NCI-H524 (cell line): ENCODE data around the gene HMOX2.

Experiments
- DNase-seq, 2 experiments: peaks; one replicate each; lab custom pipeline; 2025; lab: John Stamatoyannopoulos, UW

HMOX2 gene

DNA sequence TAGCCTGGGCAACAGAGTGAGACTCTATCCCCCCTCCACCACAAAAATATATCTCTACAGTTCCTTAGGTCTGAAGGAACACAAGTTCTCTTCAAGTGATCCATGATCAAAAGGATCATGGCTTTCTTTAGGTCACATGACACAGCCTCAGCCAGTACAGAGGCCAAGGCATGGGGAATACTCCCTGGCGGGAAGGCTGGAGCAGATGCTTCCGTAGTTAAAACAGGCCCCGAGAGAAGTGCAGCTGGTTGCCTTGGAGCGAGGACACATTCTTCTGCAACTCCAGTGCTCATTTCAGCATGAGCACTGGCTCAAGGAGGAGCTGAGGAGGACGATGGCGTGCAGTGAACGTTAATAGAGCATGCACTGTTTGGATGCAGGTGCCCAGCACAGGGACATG, 48.9 kb downstream of the HMOX2 start:
- DNase-seq, result no peak

- no peak for DNase-seq
Observed at GRCh38 chr16:4525634-4526277, 49.6 kb downstream of the HMOX2 start.

DNA sequence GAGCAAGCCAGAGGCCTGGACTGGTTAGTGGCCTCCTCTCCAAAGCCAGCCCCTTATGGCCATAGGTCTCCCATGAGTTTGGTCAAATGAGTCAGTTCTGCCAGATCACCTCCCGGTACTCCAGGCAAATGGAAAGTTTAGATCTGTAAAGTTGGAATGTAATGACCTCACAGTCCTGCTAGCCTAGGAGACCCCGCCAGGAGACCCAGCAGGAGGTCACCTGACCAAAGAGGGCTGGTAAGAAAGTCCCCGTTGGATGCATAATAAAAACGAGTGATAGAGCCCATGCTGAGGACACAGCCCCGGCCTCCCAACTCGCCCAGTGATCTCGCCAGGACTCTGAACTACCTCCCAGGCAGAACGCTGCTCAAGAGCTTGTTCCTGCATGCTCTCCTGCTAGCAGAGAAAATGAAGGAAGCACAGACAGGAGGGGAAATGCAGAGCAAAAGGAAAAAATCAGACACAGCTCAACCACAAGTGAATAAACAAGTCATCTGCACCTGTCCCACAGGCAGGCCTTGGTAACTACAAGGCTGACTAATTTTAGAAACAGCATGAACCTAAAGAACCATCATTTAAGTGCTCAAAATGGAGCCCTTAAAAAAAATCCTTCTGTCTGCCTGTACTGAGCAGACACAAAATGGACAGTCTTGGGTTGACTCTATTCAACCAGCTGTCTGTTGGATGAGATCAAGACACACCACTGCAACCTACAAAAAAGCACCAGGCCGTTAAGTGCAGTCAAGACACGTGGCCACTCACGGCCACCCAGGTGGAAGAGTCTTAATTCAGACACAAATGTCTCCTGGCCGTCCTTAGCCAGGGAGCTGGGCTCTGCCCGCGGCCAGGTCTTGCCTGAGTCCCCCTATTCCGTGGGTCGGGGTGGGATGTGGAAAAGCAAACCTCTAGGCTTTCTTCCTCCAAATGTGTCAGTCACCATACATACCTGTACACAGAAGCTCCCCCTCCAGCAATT, 53.2 kb downstream of the HMOX2 start:
- DNase-seq, result no peak

DNA sequence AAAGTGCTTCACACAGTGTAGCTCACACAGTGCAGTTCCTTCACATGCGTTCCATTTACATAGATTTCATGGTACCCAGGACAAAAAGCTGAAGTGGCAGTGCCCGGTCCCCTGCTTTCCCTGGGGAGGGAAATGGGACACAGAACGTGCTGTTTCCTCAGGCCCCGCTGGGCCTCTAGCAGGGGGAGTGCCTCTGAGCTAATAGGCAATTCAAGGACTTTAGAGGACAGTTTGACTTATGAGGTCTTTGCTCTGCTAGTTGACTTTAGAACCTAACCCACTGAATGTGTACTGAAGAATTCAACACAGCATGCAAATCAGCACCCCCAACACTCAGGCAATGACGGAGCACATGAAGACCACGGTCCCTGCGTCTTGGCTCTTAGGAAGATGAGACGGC, 55.6 kb downstream of the HMOX2 start:
- DNase-seq, result no peak

GRCh38 chr16:4532238-4532637, 56.0 kb downstream of the HMOX2 start:
- DNase-seq, result no peak

- DNase-seq, result no peak
Observed at GRCh38 chr16:4533490-4533889, 57.3 kb downstream of the HMOX2 start.

GRCh38 chr16:4534151-4534790, 58.1 kb downstream of the HMOX2 start:
- DNase-seq, result no peak

DNA sequence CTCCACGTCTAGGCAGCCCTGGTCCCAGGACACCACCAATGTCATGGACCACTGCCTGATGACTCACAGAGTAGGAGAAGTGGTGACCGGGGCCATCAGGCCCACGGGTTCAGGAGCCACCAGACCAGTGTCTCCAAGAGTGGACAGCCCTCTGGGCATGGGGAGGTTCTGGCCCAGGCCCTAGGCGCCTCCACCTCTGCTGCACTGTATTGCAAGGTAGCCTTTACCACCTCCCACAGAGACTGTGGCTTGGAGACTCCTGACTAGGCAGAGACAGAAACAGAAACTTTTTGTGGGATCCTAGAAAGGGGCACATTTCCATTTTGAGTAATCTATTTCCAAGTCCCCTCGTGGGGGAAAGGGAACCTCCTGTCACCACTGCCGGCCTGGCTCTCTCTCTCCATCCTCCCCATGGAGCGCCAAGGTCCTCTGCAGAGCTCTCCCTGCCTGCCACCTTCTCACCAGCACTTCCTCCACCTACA, 59.5 kb downstream of the HMOX2 start:
- DNase-seq, result no peak

- DNase-seq, result no peak
Observed at GRCh38 chr16:4536391-4537106, 60.4 kb downstream of the HMOX2 start.

GRCh38 chr16:4537376-4538343, 61.5 kb downstream of the HMOX2 start:
- DNase-seq, result no peak

- DNase-seq, result peak; percentile 93 to 97
Observed at GRCh38 chr16:4538350-4539235, 62.4 kb downstream of the HMOX2 start, which contains the start of gene CDIP1. TSS of gene CDIP1 (minus strand) at chr16:4538773. CDS start at chr16:4514130, 24,643 bp downstream.

- no peak for DNase-seq
Observed at GRCh38 chr16:4539716-4540284, 63.6 kb downstream of the HMOX2 start.

DNA sequence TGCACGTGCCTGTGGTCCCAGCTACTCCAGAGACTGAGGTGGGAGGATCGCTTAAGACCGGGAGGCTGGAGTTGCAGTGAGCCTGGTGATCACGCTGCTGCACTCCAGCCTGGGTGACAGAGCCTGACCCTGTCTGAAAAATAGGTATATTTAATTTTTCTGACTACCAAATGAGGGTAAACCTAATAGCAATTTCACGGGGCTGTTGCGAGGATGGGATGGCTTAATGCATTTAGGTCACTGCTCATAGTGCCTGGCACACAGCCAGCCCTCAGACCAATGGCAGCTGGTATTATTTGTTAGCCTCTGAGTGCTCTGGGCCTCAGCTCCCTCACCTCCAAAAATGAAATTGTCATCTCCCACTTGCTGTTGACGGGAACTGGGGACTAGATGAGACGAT, 68.3 kb downstream of the HMOX2 start:
- DNase-seq, result peak; percentile 20 to 48

DNA sequence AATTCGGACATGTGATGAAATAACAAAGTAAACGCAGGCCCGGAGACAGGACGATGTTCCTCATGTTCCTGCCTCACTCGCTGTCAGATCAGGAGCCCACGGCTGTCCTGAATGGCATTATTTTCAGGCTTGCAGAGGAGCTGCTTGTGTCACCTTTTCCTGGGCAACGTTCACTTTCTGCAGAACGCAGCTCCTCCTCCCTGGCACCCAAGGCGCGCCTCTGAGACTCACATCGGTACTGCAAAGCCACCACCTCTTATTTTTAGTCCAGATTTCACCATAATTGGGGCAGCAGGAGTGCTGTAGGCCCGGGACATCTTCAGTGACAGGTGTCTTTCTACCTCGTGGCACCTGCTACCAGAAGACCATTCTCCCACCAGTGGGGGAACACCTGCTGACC, 71.9 kb downstream of the HMOX2 start:
- DNase-seq, result no peak

- no peak for DNase-seq
Observed at GRCh38 chr16:4550591-4550990, 74.4 kb downstream of the HMOX2 start.

- DNase-seq, result no peak
Observed at GRCh38 chr16:4552541-4552940, 76.3 kb downstream of the HMOX2 start.

GRCh38 chr16:4556112-4556511, 79.9 kb downstream of the HMOX2 start, which contains the start of gene C16orf96:
TSS of gene C16orf96 (plus strand) at chr16:4556340. CDS start at chr16:4556490, 150 bp downstream.
- DNase-seq, result no peak

- DNase-seq, result no peak
Observed at GRCh38 chr16:4556580-4556979, 80.4 kb downstream of the HMOX2 start.

GRCh38 chr16:4557973-4558372, 81.8 kb downstream of the HMOX2 start:
- DNase-seq, result no peak
